OCI-LY7 (cell line): ENCODE results near the gene POLR2F. TPM values are rescaled to one million over a fixed set of nuclear protein-coding genes. Genes with fewer than 3 reads are reported as not detected.
A peak's percentile ranks its signal among the peaks of the same experiment; 100 is the strongest.
"Not testable (repeated sequence)": the region's sequence is repeated elsewhere in the genome, so short reads cannot be mapped to it uniquely, and the experiment has no call there.

Experiments used
- BruUV-seq: library from RNA; stranded (reverse); fragments of 400-500 nt; replicated peaks from 2 replicates; lab custom pipeline; 2021; lab: Mats Ljungman, UMichigan
- CTCF ChIA-PET: fragments of 300-600 bp; sonication (Branson Sonifier 250); formaldehyde crosslinking; loops from one replicate; lab custom pipeline; 2022; ENCODE audit warnings: antibody characterized with exemption; ENCODE audit not compliant: unreplicated experiment; lab: Charles Lee
- POLR2A ChIA-PET: fragments of 300-600 bp; sonication (Branson Sonifier 250); formaldehyde crosslinking; loops from one replicate; lab custom pipeline; 2022; ENCODE audit warnings: antibody characterized with exemption; lab: Charles Lee
- DNase-seq: peaks from one replicate; pipeline ENCODE4 v3.0.0-alpha.2; 2015; ENCODE audit warnings: low spot score
- H2AFZ ChIP-seq: fragments of 200-600 bp; sonication (generic), shearing (Covaris generic); 2 replicates; pipeline ENCODE4 v1.6.1; 2014; ENCODE audit warnings: mild to moderate bottlenecking, antibody characterized with exemption, low read length, moderate library complexity
- H3K27ac ChIP-seq: fragments of 200-600 bp; sonication (generic); 2 replicates; pipeline ENCODE4 v1.5.1; 2014; ENCODE audit warnings: mixed run types, low read depth, mild to moderate bottlenecking, moderate library complexity, low read length, inconsistent platforms; ENCODE audit not compliant: poor library complexity, severe bottlenecking
- H3K36me3 ChIP-seq: fragments of 200-600 bp; sonication (generic); 2 replicates; pipeline ENCODE4 v1.6.1; 2014; ENCODE audit warnings: mild to moderate bottlenecking, antibody characterized with exemption, low read length, moderate library complexity, mixed read lengths; ENCODE audit not compliant: insufficient read depth
- H3K4me1 ChIP-seq: fragments of 200-600 bp; sonication (generic); 2 replicates; pipeline ENCODE4 v1.5.1; 2014; ENCODE audit warnings: mild to moderate bottlenecking, low read length; ENCODE audit not compliant: insufficient read depth, poor library complexity, severe bottlenecking
- H3K4me2 ChIP-seq: fragments of 200-600 bp; sonication (generic); 2 replicates; pipeline ENCODE4 v1.6.1; 2014; ENCODE audit warnings: mild to moderate bottlenecking, low read length
- H3K4me3 ChIP-seq: fragments of 200-600 bp; sonication (generic); 2 replicates; pipeline ENCODE4 v1.5.1; 2014; ENCODE audit warnings: mild to moderate bottlenecking, low read depth, low read length; ENCODE audit not compliant: poor library complexity, severe bottlenecking
- H3K79me2 ChIP-seq: fragments of 200-600 bp; sonication (generic); 2 replicates; pipeline ENCODE4 v1.6.1; 2016; ENCODE audit warnings: low read depth, mild to moderate bottlenecking, low read length, moderate library complexity, mixed read lengths; ENCODE audit not compliant: insufficient read depth
- H3K9me2 ChIP-seq: fragments of 200-600 bp; sonication (generic); 2 replicates; pipeline ENCODE4 v1.6.1; 2016; ENCODE audit warnings: mild to moderate bottlenecking, low read length, mixed read lengths; ENCODE audit not compliant: insufficient read depth
- H3K9me3 ChIP-seq: fragments of 200-600 bp; sonication (generic); 2 replicates; pipeline ENCODE4 v1.6.1; 2014; ENCODE audit warnings: mild to moderate bottlenecking, mixed run types, low read length, mixed read lengths
- H4K20me1 ChIP-seq: fragments of 200-600 bp; sonication (generic); 2 replicates; pipeline ENCODE4 v1.6.1; 2014; ENCODE audit warnings: mild to moderate bottlenecking, antibody characterized with exemption, low read length, moderate library complexity, mixed read lengths; ENCODE audit not compliant: insufficient read depth
- EZH2phosphoT487 ChIP-seq: fragments of 200-600 bp; sonication (generic); IDR thresholded peaks from 2 replicates; pipeline ENCODE4 v1.6.1; 2018; ENCODE audit warnings: low read depth, borderline replicate concordance, mild to moderate bottlenecking, mixed run types, antibody characterized with exemption, low read length, moderate library complexity, mixed read lengths
- intact Hi-C: fragments of 100-400 bp; cut with micrococcal nuclease; formaldehyde crosslinking; loops from one replicate; pipeline ENCODE4 v1.10.0; 2022; ENCODE audit not compliant: unreplicated experiment
- total RNA-seq, 2 experiments: library from RNA; depleted of rRNA in 1 of 2; stranded (reverse); fragments of >200 nt in 1 of 2; shearing (Covaris generic) in 1 of 2; gene quantifications; 2 replicates each; pipeline ENCODE4 v1.2.3, GENCODE V29; 2014 to 2022
- TF ChIP-seq, protein P1 (sequence below): fragments of 200-600 bp; sonication (generic); conservative IDR thresholded peaks from 2 replicates; pipeline ENCODE4 v1.5.1; 2014; ENCODE audit warnings: mild to moderate bottlenecking, antibody characterized with exemption, low read length, moderate library complexity, mixed read lengths

Gene POLR2F
- total RNA-seq, 2 experiments from 2014 or later = 71.2 to 85.9 TPM

GRCh38 chr22:37951305-37951704 lies 2.2 kb upstream of the POLR2F start:
- H3K79me2 ChIP-seq = peaks cover 15% of the 10 kb centered on the region
- no peak overlapping the region for H2AFZ ChIP-seq
- TF ChIP-seq, protein P1, sequence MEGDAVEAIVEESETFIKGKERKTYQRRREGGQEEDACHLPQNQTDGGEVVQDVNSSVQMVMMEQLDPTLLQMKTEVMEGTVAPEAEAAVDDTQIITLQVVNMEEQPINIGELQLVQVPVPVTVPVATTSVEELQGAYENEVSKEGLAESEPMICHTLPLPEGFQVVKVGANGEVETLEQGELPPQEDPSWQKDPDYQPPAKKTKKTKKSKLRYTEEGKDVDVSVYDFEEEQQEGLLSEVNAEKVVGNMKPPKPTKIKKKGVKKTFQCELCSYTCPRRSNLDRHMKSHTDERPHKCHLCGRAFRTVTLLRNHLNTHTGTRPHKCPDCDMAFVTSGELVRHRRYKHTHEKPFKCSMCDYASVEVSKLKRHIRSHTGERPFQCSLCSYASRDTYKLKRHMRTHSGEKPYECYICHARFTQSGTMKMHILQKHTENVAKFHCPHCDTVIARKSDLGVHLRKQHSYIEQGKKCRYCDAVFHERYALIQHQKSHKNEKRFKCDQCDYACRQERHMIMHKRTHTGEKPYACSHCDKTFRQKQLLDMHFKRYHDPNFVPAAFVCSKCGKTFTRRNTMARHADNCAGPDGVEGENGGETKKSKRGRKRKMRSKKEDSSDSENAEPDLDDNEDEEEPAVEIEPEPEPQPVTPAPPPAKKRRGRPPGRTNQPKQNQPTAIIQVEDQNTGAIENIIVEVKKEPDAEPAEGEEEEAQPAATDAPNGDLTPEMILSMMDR = no peak
- no peak for TF ChIP-seq EZH2phosphoT487
- no peaks in the 10 kb centered on the region for H3K9me3 ChIP-seq
- BruUV-seq = no TSS peak
- no peak overlapping the region for H3K27ac ChIP-seq
- ChIA-PET CTCF (no interaction called here), POLR2A (interaction anchor here (0.6 to 1.3 kb wide), 2 partner anchors 55 to 1018 kb away, joined by 3 to 4 read pairs; no protein-coding TSS in a partner anchor)
- H3K4me2 ChIP-seq = no peak overlapping the region
- intact Hi-C loops = no loop called here
- H3K4me3 ChIP-seq = no peak overlapping the region
- H3K9me2 ChIP-seq = no peaks in the 10 kb centered on the region
- peaks cover 7% of the 10 kb centered on the region for H4K20me1 ChIP-seq
- DNase-seq = no peak
- peaks cover 2% of the 10 kb centered on the region; the same call in 1 of the 2 replicates for H3K36me3 ChIP-seq
- peaks cover 16% of the 10 kb centered on the region for H3K4me1 ChIP-seq

DNA sequence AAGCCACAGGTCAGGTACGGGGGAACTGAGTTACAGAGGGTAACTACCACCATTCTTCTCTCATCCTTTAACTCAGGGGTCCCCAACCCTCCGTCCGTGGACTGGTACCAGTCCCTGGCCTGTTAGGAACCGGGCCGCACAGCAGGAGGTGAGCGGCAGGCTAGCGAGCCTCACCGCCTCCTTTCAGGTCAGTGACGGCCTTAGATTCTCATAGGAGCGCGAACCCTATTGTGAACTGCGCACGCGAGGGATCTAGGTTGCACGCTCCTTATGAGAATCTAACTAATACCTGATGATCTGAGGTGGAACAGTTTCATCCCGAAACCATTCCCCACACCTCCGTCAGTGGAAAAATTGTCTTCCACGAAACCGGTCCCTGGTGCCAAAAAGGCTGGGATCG lies 870 bp upstream of the POLR2F start:
- Histone ChIP-seq H3K4me1 (peaks cover 16% of the 10 kb centered on the region), H3K79me2 (peaks cover 15% of the 10 kb centered on the region), H2AFZ (peak overlapping the region; percentile 84), H3K4me3 (peak overlapping the region; percentile 98), H3K36me3 (peaks cover 15% of the 10 kb centered on the region), H3K4me2 (peak overlapping the region; percentile 89)
- H3K9me3 ChIP-seq, H3K27ac ChIP-seq, intact Hi-C loops, BruUV-seq, H3K9me2 ChIP-seq, CTCF ChIA-PET, DNase-seq, H4K20me1 ChIP-seq: not testable (repeated sequence)
- POLR2A ChIA-PET = interaction anchor here (0.5 kb wide), 1 partner anchor 62 kb away, joined by 5 read pairs; no protein-coding TSS in a partner anchor

DNA sequence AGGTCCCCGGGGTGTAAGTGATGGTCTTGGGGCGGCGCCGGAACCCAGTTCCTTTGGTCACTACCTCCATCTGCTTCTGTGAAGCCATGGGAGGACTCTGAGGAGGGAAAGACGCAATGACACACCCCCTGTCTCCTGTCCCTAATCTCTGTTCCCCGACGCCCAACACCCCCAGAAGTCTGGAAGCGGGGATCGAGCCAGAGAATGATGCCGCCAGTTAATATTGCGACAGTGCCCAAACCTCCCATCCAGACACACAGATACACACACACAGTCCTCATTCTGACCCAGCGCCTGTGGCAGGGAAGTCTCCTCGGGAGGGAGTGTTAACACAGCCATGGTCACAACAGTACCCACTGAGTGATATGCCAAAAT lies 450 bp upstream of the POLR2F start:
- CTCF ChIA-PET = no interaction called here
- Histone ChIP-seq H3K36me3 (peaks cover 20% of the 10 kb centered on the region), H3K79me2 (peaks cover 15% of the 10 kb centered on the region), H2AFZ (peak overlapping the region; percentile 84), H3K4me3 (peak overlapping the region; percentile 98), H3K9me2 (no peaks in the 10 kb centered on the region), H4K20me1 (peaks cover 7% of the 10 kb centered on the region), H3K9me3 (no peaks in the 10 kb centered on the region), H3K27ac (no peak overlapping the region), H3K4me2 (peak overlapping the region; percentile 89), H3K4me1 (peaks cover 16% of the 10 kb centered on the region)
- no TSS peak for BruUV-seq
- DNase-seq = no peak
- intact Hi-C loops = no loop called here
- TF ChIP-seq, protein P1 = no peak
- TF ChIP-seq EZH2phosphoT487 = no peak
- POLR2A ChIA-PET = no interaction called here
